MM.1S (cell line): ENCODE results near the gene PRMT2.

Experiments used
- EZH2 ChIP-seq: fragments of 300-600 bp; sonication (generic); optimal IDR thresholded peaks from 2 replicates; pipeline ENCODE3; 2017; ENCODE audit warnings: low read depth, mild to moderate bottlenecking, antibody characterized with exemption, low read length, mixed read lengths
- TF ChIP-seq, protein P1 (sequence below): fragments of 300-600 bp; sonication (generic); IDR thresholded peaks from 2 replicates; pipeline ENCODE4 v1.5.1; 2016; ENCODE audit warnings: antibody characterized with exemption, low read length, mixed read lengths

DNA sequence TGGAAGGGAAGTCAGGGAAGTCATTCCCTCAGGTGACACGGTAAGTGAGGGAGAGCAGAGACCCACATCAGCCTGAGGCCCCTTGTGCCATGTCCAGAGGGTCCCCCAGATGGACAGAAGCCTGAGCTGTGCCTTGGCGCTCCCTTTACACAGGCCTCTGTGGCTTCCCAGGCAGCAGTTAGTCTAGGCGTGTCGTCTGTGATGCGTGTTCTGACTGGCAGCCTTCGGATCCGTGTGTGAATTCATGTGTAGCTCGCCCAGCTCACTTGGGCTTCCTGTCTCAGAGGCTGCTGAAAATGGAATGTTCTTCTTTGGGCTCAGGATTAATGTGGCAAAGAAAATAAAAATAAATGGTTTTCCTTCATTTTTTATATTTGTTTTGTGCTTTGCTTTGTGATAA lies 28.3 kb downstream of the PRMT2 start:
- TF ChIP-seq, protein P1, sequence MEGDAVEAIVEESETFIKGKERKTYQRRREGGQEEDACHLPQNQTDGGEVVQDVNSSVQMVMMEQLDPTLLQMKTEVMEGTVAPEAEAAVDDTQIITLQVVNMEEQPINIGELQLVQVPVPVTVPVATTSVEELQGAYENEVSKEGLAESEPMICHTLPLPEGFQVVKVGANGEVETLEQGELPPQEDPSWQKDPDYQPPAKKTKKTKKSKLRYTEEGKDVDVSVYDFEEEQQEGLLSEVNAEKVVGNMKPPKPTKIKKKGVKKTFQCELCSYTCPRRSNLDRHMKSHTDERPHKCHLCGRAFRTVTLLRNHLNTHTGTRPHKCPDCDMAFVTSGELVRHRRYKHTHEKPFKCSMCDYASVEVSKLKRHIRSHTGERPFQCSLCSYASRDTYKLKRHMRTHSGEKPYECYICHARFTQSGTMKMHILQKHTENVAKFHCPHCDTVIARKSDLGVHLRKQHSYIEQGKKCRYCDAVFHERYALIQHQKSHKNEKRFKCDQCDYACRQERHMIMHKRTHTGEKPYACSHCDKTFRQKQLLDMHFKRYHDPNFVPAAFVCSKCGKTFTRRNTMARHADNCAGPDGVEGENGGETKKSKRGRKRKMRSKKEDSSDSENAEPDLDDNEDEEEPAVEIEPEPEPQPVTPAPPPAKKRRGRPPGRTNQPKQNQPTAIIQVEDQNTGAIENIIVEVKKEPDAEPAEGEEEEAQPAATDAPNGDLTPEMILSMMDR: no peak
- no peak for TF ChIP-seq EZH2
